OCI-LY1 (cell line): Measurements from ENCODE around the gene GALNT7.

Source experiments
- EZH2 ChIP-seq: fragments of 200-600 bp; sonication (generic), shearing (Covaris generic); IDR thresholded peaks from 2 replicates; pipeline ENCODE4 v1.8.0; 2017; ENCODE audit warnings: borderline replicate concordance, mixed run types, mild to moderate bottlenecking, antibody characterized with exemption, low read length, moderate library complexity, mixed read lengths
- TF ChIP-seq, protein P1 (sequence below): fragments of 200-600 bp; sonication (generic), shearing (Covaris generic); IDR thresholded peaks from 2 replicates; pipeline ENCODE4 v1.5.1; 2017; ENCODE audit warnings: mild to moderate bottlenecking, antibody characterized with exemption, low read length, moderate library complexity, mixed read lengths

DNA sequence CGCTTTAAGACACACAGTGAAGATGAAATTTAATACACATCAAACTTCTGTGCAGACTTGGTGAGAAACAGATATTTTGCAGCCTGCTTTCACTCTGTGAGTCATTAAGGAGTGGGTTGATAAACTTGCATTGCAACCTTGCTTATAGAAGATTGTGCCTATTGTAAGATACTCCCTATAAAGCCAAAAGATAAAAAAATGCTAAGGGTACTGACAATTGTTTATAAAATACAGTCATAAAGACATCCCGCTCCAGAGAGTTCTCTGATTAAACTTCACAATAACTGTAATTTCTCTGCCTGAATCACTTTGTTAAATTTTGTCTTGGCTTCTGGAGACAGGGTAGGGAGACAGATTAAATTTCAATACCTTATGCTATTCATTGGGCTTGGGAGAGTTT is 49.1 kb downstream of the GALNT7 start:
- TF ChIP-seq, protein P1, sequence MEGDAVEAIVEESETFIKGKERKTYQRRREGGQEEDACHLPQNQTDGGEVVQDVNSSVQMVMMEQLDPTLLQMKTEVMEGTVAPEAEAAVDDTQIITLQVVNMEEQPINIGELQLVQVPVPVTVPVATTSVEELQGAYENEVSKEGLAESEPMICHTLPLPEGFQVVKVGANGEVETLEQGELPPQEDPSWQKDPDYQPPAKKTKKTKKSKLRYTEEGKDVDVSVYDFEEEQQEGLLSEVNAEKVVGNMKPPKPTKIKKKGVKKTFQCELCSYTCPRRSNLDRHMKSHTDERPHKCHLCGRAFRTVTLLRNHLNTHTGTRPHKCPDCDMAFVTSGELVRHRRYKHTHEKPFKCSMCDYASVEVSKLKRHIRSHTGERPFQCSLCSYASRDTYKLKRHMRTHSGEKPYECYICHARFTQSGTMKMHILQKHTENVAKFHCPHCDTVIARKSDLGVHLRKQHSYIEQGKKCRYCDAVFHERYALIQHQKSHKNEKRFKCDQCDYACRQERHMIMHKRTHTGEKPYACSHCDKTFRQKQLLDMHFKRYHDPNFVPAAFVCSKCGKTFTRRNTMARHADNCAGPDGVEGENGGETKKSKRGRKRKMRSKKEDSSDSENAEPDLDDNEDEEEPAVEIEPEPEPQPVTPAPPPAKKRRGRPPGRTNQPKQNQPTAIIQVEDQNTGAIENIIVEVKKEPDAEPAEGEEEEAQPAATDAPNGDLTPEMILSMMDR, result no peak
- no peak for TF ChIP-seq EZH2
